ENCODE data around the gene PHACTR3. TPM values are rescaled to one million over a fixed set of nuclear protein-coding genes. Genes with fewer than 3 reads are reported as not detected.

The PHACTR3 gene
- total RNA-seq, 1 experiment from 2014 or later = 0.12 TPM

DNA sequence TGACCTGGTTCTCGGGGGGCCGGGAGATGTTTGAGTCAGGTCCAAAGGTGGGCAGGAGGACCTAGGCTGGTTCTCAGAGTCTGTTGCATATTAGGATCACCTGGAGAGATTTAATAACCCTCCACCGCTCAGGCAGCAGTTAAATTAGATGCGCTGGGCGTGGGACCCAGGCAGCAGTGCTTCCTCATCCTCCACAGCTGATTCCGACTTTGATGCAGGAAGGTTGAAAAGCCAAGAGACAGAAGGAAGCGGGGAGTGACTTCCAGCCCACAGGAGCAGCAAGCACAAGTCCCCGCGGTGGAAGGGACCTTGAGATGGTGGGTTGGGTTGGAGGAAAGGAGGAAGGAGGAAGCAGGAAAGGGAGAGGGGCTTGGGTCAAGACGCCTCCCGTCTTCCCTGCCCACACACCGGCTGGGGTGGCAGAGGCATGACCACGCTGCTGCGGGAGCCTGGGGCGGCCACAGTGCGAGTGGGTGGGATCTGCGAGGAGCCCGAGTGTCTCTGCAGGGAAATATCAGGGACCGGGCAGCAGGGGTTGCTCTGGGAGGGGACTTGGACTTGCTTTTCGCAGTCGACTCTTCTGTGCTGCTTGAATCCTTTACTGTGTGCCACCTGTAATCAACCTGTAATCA lies 146.0 kb downstream of the PHACTR3 start:
- no peak for DNase-seq (ENCODE audit: low read depth)

DNA sequence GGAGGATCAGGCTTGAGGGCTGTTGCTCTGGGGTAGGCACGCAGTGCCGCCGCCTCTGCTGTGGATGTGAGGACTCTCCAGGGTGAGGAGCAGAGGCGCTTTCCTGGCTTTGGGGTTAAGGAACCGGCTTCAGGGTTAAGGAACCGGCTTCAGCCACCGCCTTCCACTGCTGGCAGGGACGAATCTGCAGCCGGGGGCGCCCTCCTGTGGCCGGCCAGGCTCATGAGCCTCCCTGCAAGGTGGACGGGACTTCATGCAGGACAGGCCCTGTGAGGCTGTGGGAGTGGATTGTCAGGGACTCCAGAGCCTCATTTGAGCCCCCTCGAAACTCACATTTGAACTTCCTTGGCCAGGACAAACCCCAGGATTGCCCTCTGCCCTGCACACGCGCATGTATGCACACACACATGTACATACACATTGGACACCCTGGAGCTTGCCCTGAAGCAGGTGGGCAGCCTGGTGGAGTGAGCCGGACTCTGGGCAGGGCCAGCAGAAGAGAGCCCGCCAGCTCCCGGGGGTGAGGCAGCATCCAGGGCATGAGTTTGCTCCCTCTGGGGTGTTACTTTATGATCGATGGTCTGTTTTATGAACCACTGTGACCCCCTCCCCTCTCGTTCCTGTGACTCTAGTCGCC lies 146.9 kb downstream of the PHACTR3 start:
- peak; percentile 27 for DNase-seq (ENCODE audit: low read depth)

DNA sequence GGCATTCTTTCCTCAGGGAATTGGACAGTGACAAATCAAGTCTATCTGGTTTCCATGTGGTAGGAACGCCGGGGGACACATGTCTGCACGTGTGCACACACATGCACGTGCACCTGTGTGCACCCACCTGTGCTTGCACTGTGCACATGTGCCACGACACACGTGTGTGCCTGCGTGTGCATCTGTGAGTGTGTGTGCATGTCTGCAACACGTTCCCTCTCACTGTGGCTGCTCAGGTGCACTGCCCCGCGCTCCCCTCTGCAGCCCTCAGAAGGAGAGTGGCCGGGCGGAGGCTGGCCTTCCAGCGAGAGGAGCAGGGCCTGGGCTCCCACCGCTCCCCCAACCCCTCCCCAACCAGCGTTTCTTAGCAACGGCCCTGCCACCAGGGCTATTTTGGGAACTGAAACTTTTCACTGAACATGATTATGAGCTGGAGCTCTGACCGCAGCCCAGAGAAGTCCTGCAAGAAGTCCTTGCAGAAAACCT lies 147.8 kb downstream of the PHACTR3 start:
- DNase-seq (ENCODE audit: low read depth) = peak; percentile 41

DNA sequence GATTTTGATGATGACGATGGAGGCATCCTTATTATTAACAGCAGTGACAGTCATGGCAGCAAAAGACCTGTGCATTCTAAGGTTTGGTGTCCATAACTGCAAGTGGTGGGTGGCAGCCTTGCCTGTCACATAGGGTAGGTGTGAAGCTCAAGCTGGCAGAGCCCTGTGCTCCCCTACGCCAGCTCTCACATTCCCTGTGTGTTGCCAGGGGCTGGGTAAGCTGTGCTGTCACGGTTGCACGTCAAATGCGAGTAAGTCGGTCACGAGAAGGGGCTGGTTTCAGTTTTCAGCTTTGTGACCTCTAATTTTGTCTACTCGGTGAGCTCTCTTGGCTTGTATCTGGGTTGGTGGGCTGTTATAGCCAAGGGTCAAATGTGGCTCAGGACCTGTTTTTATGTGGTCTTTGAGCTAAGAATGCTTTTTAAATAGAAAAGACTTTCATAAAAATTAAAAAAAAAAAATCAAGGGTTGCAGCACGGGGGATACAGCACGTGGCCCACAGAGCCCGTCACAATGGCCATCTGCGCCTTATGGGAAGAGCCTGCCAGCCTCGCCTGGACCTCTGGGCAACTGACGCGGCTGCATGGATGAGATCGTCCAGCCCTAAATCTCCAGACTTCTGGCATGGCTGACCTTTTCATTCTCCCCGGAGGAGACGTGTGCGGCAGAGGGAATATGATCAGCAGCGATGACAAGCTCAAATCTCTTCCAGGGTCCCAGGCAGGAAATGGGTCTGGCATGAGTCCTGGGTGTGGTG lies 148.5 kb downstream of the PHACTR3 start:
- DNase-seq (ENCODE audit: low read depth) = peak; percentile 24

DNA sequence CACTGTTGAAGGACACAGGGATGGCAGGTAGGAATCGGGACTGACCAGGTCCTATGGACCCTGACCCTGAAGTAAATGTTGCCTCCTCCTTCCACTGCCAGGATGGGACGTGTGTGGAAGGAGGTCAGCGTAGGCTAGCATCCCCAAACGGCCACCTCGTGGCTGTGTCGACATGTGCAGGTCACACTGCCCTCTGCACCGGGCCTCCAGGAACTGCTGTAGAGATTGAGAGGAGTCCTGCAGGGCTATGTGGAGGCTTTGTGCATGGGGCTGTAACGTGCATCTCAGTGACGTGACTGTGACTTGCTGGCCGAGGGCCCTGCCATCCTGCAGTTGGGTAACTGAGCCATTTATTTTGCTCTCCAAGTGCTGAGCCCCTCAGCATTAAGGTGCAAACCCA lies 149.5 kb downstream of the PHACTR3 start:
- no peak for DNase-seq (ENCODE audit: low read depth)

DNA sequence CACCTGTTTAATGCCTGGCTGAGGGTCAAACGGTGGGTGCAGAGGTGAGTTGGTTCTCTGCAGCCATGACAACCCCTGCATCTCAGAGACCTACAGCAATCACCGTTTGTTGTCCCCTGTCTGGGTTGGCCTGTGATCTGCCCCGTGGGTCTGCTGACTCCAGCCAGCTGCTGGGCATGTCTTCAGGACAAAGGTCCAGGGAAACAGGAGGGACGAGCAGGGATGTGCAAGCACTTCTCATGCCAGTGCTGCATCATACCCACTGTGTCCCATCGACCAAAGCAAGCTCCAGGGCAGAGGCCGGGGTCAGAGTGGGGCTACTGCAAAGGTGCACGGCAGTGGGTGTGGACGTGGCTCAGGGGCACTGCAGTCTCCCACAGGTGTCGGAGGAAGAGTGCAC lies 150.2 kb downstream of the PHACTR3 start:
- no peak for DNase-seq (ENCODE audit: low read depth)

DNA sequence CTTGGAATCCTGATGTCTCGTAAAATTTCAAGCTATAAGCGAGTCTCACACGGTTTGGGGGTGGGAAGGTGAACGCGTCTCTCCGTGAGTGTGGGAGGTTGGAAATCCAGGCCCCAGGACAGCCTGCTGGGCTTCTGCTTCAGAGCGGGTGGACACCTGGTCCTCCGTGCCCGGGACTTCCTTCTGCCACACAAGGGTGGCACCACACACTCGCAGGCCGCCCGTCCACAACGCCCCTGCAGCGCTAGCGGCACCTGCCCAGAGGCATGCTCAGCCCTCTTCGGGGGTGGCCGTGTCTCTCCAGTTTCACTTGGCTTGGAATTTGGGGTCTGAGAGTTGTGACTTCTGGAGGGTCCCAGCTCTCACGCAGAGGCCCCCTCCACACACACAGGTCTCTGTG lies 151.9 kb downstream of the PHACTR3 start:
- no peak for DNase-seq (ENCODE audit: low read depth)

DNA sequence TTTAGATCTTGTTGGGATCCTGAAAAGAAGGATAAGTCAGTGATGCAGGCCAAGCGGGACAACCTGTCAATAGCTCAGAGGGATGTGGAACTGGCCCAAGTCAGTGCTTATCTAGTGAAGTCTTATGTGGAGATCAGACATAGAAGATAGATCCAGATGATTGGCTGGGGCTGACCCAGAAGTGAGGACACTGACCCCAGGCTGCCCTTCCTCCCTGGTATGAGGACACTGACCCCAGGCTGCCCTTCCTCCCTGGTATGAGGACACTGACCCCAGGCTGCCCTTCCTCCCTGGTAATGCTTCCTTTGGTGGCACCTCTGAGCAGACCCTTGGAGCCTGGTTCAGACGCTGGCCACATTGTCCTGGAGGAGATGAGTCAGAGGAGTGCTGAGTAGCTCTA lies 159.7 kb downstream of the PHACTR3 start:
- no peak for DNase-seq (ENCODE audit: low read depth)

DNA sequence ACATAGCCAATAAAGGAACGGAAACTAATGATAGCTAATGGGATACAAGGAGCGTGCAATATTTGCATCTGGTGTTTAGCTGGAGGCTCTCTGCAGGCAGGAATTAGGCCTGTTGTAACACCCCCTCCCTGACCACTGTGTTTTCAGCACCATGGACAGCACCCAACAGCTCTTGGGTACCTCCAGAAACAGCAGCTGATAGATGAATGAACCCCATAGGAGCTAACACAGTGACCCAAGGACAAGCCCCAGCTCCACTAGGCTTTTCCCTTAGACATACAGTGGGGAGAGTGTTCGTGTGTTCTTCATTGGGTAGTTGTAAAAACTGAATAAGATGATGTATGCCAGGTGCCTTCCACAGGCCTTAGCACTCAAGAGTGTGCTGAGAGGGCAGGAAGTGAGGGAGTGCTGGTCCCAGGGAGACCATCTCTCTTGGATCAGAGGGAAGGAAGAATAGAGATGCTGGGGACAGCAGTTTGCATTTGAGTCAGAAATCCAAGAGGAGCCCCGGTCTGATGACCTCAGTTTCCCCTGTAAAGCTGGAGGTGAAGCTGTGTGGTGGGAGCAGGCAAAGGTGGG lies 161.3 kb downstream of the PHACTR3 start:
- peak; percentile 16 for DNase-seq (ENCODE audit: low read depth)

DNA sequence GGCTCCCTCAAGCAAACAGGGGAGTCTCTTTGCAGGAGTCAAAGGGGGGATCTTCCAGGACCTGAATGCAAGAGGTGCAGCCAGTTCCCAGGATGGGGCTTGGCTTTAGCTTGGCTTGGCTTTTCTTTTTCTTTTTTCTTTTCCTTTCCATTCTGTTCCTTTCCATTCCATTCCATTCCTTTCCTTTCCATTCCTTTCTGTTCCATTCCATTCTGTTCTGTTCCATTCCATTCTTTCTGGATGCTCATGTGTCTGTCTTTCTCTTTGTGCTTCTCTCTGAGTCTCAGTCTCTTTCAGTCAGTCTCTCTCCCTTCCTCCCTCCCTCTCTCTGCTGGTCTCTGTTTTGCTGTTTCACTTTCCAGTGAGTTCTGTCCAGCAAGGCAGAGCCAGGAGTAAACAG lies 163.3 kb downstream of the PHACTR3 start:
- DNase-seq (ENCODE audit: low read depth) = no peak

DNA sequence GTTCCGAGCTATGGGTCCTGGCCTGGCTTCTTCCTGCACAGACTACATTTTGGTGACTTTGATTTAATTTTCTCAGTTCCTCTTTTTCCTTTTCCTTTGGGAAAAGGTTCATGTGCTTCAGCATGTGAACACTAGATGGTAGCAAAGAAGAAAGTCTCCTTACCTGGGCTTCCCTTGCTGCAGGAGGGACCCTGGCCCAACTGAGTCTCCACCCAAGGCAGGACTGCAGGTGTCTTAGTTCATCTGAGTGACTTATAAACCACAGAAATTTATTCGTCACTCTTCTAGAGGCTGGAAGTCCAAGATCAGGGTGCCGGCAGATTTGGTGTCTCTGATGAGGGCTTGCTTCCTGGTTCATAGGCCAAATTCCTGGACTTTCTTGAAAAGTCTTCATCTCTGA lies 165.9 kb downstream of the PHACTR3 start:
- DNase-seq (ENCODE audit: low read depth) = no peak

DNA sequence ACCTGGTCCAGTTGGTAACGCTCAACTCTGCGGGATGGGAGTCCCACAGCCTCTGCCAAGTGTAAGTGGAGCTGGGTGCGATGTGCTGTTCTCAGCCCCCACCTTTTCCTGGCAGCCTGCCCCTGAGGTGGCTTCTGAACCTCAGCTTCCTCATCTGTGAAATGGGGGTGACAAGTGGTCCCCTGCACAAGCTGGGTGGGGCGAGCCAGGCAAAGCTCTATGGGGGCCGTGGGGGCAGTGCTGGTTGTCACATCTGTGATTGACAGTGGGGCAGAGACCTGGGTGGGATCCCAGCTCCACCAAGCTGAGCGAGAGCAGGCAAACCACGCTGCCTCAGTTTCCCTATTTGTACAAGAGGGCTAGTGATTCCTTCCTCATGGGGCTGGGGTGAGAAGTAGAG lies 166.5 kb downstream of the PHACTR3 start:
- DNase-seq (ENCODE audit: low read depth) = no peak

DNA sequence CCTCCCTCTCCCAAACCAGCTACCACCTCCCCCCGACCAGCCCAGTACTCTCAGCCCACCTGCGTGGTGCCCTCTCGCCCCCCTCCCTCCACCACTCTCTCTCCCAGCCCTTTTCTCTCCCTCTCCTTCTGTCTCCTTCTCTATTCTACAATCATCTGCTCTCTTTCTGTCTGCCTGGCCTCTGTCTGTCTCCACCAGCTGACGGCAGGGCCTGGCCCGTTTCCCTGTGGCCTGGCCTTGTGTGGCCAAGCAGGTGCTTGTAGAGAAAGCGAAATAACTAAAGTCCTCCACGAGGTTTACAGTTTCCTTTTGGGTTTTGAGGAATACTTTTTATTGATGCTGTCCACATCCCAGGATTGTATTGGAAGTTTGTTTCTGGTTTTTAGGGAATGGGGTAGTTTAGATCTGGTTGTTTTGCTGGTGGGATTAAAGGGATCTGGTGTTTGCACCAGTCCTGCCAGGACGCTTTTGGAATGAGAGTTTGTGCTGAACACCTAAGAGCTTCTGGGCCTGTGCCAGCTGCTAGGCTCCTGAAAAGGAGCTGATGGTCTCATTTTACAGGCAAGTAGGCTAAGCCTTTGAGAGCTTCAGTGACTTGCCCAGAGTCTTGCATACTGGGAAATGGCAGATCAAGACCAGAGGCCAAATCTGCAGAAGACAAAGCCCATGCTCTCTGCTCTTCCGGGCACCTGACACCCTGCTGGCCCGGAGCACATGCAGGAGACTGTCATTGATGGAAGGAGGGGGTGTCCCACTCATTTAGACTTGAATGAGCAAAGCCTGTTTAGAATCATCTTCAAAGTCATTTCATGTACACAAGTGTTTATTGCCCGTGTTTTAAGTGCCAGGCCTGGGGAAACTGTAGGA lies 167.4 kb downstream of the PHACTR3 start:
- no peak for DNase-seq (ENCODE audit: low read depth)

DNA sequence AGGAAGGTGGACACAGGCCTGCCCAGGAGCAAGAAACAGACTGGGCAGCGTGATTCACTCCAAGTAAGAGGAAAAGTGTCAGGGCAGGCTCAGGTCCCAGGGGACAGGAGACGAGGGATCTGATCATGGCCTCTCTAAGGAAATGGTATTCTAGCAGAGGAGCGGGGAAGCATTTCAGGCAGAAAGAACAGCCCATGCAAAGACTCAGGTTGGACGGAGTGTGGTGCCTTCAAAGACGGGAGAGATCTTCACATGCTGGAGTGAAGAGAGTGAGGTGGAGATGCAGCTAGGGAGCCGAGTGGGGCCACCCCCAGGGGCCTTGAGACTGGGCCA lies 168.0 kb downstream of the PHACTR3 start:
- DNase-seq (ENCODE audit: low read depth) = no peak

DNA sequence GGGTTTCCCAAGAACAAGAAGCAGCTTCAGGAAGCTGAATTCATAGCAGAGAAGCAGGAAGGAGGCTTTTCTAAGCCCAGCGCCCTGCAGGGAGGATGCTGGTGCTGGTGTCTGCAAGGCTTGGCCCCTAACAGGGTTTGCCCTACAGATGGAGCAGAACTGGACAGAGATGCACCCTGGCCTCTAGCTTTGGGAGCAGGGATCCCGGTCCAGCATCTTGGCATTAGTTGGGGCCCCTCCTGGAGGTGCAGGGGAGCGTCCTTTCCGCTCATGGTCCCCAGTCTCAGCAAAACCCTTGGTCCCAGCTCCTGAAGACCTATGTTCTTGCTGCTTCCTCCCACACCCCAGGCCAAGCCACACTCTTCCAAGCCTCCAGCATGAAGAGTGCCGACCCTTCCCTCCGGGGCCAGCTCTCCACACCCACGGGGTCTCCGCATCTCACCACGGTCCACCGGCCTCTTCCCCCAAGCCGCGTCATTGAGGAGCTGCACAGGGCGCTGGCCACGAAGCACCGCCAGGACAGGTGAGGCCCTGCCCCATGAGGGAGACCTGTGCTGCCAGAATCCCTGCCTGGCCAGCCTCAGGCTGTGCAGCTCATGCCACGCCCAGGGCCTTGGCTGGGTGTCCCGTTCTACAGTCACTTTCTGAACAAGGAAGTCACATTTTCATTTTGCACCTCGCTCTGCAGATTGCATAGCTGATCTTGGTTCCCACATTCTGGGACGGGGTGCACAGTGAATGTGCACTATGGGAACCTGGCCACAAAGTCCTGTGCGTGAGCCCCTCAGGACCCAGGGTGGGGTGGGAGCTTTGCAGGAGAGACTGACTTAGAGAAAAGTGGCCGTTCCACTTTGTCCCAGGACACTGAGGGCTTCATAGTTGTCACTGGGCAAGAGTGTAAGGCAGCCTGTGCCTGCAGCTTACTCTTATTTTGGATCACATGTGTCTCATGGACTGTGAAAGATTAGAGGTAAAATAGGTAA lies 168.9 kb downstream of the PHACTR3 start:
- no peak for DNase-seq (ENCODE audit: low read depth)

DNA sequence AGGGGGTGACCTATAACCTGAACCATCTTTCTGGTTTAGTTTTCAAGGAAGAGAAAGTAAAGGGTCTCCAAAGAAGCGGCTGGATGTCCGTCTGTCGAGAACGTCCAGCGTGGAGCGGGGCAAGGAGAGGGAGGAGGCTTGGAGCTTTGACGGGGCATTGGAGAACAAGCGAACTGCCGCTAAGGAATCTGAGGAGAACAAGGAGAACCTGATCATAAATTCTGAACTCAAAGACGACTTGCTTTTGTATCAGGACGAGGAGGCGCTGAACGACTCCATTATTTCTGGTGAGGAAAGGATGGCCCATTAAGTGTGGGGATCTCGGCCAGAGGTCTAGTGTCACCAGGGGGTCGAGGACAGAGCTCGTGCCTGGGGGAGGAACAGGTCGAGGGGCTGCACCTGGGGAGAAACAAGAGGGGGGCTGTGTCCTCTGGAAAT lies 169.9 kb downstream of the PHACTR3 start:
- DNase-seq (ENCODE audit: low read depth) = no peak

DNA sequence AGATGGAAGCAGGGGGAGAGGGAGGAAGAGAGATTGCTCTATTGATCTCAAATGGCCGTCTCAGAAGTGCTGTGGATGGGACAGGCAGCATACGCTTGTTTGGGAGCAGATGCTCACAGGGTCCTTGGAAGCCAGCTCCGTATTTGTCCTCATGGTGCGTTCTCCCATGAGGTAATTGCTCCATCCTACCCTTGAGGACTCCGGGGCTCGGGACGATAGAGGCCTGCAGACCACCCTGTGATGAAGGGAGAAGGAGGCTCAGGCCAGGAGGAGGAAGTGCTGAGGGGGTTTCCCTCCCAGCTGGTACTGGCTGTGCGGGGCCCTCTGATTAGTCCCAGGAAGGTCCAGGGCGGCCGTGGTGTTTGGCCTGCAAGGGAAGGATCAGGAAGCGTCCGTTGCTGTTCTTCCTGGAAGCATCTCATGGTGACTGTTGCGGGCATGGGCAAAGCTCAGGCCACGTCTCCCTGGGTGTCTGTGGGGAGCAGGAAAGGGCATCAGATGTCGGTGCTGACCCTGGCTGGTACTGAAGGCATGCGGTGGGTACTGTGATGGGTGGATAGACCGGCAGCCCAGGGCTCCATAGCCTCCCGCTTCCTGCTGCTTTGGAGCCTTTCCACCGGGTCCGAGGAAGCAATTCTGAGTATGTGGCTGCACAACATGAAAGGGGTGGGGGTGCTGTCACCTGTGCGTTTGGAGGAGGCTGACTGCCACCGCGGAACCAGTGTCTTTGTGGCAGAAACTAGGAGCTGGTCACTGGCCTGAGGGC lies 170.8 kb downstream of the PHACTR3 start:
- no peak for DNase-seq (ENCODE audit: low read depth)

DNA sequence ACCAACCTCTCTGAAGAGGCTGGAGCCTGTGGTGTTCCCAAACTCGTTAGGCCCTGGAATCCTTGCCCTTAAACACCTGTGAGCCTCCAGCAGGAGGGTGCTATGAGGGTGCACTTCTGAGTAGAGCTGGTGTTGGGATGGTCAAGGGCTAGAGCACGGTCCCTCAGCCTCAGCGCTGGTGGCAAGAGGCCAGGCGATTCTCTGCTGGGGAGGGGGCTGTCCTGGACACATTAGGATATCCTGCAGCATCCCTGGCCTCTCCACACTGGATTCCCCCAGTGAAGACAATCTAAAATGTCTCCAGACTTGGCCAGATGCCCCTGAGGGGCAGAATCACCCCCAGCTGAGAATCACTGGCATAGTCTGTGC lies 171.3 kb downstream of the PHACTR3 start:
- no peak for DNase-seq (ENCODE audit: low read depth)

DNA sequence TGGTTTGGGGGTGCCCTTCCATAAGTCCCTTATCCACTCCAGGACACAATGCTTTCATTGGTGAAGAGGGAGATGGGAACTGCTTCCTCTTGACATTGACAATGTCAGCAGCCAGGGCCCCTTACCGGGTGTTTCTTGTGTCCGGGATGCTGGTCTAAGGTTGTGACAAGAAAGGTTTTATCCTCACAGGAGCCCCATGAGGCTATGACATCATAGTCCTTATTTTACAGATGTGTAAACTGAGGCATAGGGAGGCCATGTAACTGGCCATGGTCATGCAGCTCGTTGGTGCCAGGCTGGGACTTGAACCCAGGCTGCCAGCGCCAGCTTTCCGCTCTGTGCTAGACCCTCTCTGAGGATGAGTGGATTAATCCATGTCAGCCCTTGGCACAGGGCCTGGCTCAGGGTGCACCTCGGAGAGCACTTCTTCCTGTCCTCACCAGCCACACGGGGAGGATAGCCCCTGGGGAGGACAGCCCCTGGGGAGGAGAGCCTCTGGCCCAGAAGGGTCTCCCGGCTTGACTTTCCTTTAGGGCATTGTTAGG lies 171.8 kb downstream of the PHACTR3 start:
- no peak for DNase-seq (ENCODE audit: low read depth)
